HEK293 (cell line): ENCODE data around the gene LIMA1.
A peak's percentile ranks its signal among the peaks of the same experiment; 100 is the strongest.

Experiments
- GLIS2 ChIP-seq: fragments of 450-650 bp; formaldehyde crosslinking; IDR thresholded peaks from 2 replicates; pipeline ENCODE4 v1.5.1; 2016; ENCODE audit warnings: missing biosample characterization, missing genetic modification characterization
- OSR2 ChIP-seq: fragments of 450-650 bp; formaldehyde crosslinking; IDR thresholded peaks from 2 replicates; pipeline ENCODE4 v1.5.1; 2016; ENCODE audit warnings: missing biosample characterization, missing genetic modification characterization
- PRDM1 ChIP-seq: fragments of 450-650 bp; formaldehyde crosslinking; IDR thresholded peaks from 2 replicates; pipeline ENCODE4; 2016; ENCODE audit warnings: missing biosample characterization, missing genetic modification characterization
- REPIN1 ChIP-seq: fragments of 450-650 bp; formaldehyde crosslinking; IDR thresholded peaks from 2 replicates; pipeline ENCODE4 v1.5.1; 2017; ENCODE audit warnings: missing biosample characterization, missing genetic modification characterization, low read depth
- SCRT1 ChIP-seq: fragments of 450-650 bp; formaldehyde crosslinking; IDR thresholded peaks from 2 replicates; pipeline ENCODE4 v1.5.1; 2016; ENCODE audit warnings: missing biosample characterization, missing genetic modification characterization, borderline replicate concordance
- ZBTB11 ChIP-seq: fragments of 450-650 bp; formaldehyde crosslinking; conservative IDR thresholded peaks from 2 replicates; pipeline ENCODE4 v1.5.1; 2016; ENCODE audit warnings: low read depth, missing biosample characterization, missing genetic modification characterization
- ZFP41 ChIP-seq: fragments of 450-650 bp; formaldehyde crosslinking; IDR thresholded peaks from 2 replicates; pipeline ENCODE4 v1.5.1; 2016; ENCODE audit warnings: missing biosample characterization, missing genetic modification characterization, borderline replicate concordance
- ZNF114 ChIP-seq: fragments of 450-650 bp; formaldehyde crosslinking; IDR thresholded peaks from 2 replicates; pipeline ENCODE4 v1.5.0; 2017; ENCODE audit warnings: missing biosample characterization, missing genetic modification characterization
- ZNF16 ChIP-seq: fragments of 450-650 bp; formaldehyde crosslinking; IDR thresholded peaks from 2 replicates; pipeline ENCODE4 v1.5.1; 2016; ENCODE audit warnings: low read depth, missing biosample characterization, missing genetic modification characterization
- ZNF19 ChIP-seq: fragments of 450-650 bp; formaldehyde crosslinking; IDR thresholded peaks from 2 replicates; pipeline ENCODE4; 2016; ENCODE audit warnings: missing biosample characterization, missing genetic modification characterization, low read depth
- ZNF2 ChIP-seq: fragments of 450-650 bp; formaldehyde crosslinking; IDR thresholded peaks from 2 replicates; pipeline ENCODE4 v1.5.1; 2016; ENCODE audit warnings: missing biosample characterization, missing genetic modification characterization
- ZNF202 ChIP-seq: fragments of 450-650 bp; formaldehyde crosslinking; IDR thresholded peaks from 2 replicates; pipeline ENCODE4 v1.5.1; 2016; ENCODE audit warnings: missing biosample characterization, missing genetic modification characterization, borderline replicate concordance
- ZNF223 ChIP-seq: fragments of 450-650 bp; formaldehyde crosslinking; IDR thresholded peaks from 2 replicates; pipeline ENCODE4 v1.5.1; 2016; ENCODE audit warnings: missing biosample characterization, missing genetic modification characterization
- ZNF26 ChIP-seq: fragments of 450-650 bp; formaldehyde crosslinking; IDR thresholded peaks from 2 replicates; pipeline ENCODE4 v1.5.1; 2016; ENCODE audit warnings: missing biosample characterization, missing genetic modification characterization
- ZNF280C ChIP-seq: fragments of 450-650 bp; formaldehyde crosslinking; IDR thresholded peaks from 2 replicates; pipeline ENCODE4 v1.5.1; 2016; ENCODE audit warnings: missing biosample characterization, missing genetic modification characterization
- ZNF510 ChIP-seq: fragments of 450-650 bp; formaldehyde crosslinking; IDR thresholded peaks from 2 replicates; pipeline ENCODE4 v1.5.1; 2018; ENCODE audit warnings: mild to moderate bottlenecking, missing genetic modification characterization, missing biosample characterization; ENCODE audit not compliant: insufficient replicate concordance
- ZNF513 ChIP-seq: fragments of 450-650 bp; IDR thresholded peaks from 2 replicates; pipeline ENCODE4 v1.5.1; 2018; ENCODE audit warnings: missing biosample characterization, missing genetic modification characterization
- ZNF521 ChIP-seq: fragments of 450-650 bp; formaldehyde crosslinking; IDR thresholded peaks from 2 replicates; pipeline ENCODE4 v1.5.1; 2017; ENCODE audit warnings: missing biosample characterization, mild to moderate bottlenecking, missing genetic modification characterization
- ZNF529 ChIP-seq: fragments of 450-650 bp; formaldehyde crosslinking; IDR thresholded peaks from 2 replicates; pipeline ENCODE4 v1.5.1; 2017; ENCODE audit warnings: missing genetic modification characterization, missing biosample characterization; ENCODE audit not compliant: insufficient replicate concordance
- ZNF544 ChIP-seq: fragments of 450-650 bp; formaldehyde crosslinking; IDR thresholded peaks from 2 replicates; pipeline ENCODE4 v1.5.0; 2017; ENCODE audit warnings: missing biosample characterization, missing genetic modification characterization
- ZNF555 ChIP-seq: fragments of 450-650 bp; formaldehyde crosslinking; conservative IDR thresholded peaks from 2 replicates; pipeline ENCODE4 v1.5.1; 2017; ENCODE audit warnings: missing biosample characterization, mild to moderate bottlenecking, missing genetic modification characterization, inconsistent platforms
- ZNF561 ChIP-seq: fragments of 450-650 bp; IDR thresholded peaks from 2 replicates; pipeline ENCODE4 v1.5.1; 2018; ENCODE audit warnings: missing biosample characterization, missing genetic modification characterization, borderline replicate concordance
- ZNF571 ChIP-seq: fragments of 450-650 bp; formaldehyde crosslinking; IDR thresholded peaks from 2 replicates; pipeline ENCODE4 v1.5.0; 2017; ENCODE audit warnings: missing biosample characterization, missing genetic modification characterization
- ZNF658 ChIP-seq: fragments of 450-650 bp; formaldehyde crosslinking; IDR thresholded peaks from 2 replicates; pipeline ENCODE4; 2016; ENCODE audit warnings: missing biosample characterization, missing genetic modification characterization
- ZNF692 ChIP-seq: fragments of 450-650 bp; formaldehyde crosslinking; IDR thresholded peaks from 2 replicates; pipeline ENCODE4 v1.5.1; 2016; ENCODE audit warnings: missing biosample characterization, missing genetic modification characterization
- ZNF792 ChIP-seq: fragments of 450-650 bp; formaldehyde crosslinking; IDR thresholded peaks from 2 replicates; pipeline ENCODE4 v1.5.1; 2016; ENCODE audit warnings: missing biosample characterization, missing genetic modification characterization
- ZSCAN16 ChIP-seq: fragments of 450-650 bp; formaldehyde crosslinking; IDR thresholded peaks from 2 replicates; pipeline ENCODE4 v1.5.1; 2016; ENCODE audit warnings: missing biosample characterization, missing genetic modification characterization
- ZSCAN18 ChIP-seq: fragments of 450-650 bp; formaldehyde crosslinking; IDR thresholded peaks from 2 replicates; pipeline ENCODE4 v1.5.1; 2016; ENCODE audit warnings: missing biosample characterization, missing genetic modification characterization
- ZSCAN30 ChIP-seq: fragments of 450-650 bp; IDR thresholded peaks from 2 replicates; pipeline ENCODE4 v1.5.1; 2018; ENCODE audit warnings: missing biosample characterization, mild to moderate bottlenecking, missing genetic modification characterization, moderate library complexity

Gene LIMA1

GRCh38 chr12:50246873-50247612, 36.3 kb downstream of the LIMA1 start (continued):
- TF ChIP-seq ZBTB11 (tag by site-specific recombination), result no peak
- no peak for TF ChIP-seq ZNF202
- no peak for TF ChIP-seq ZNF571 (tag by site-specific recombination)
- TF ChIP-seq ZSCAN16 (tag by site-specific recombination), result no peak
- no peak for TF ChIP-seq ZSCAN18 (tag by site-specific recombination)
- no peak for TF ChIP-seq ZNF223 (tag by site-specific recombination)
- peak; percentile 86 for TF ChIP-seq PRDM1 (tag by site-specific recombination)
- peak; percentile 71; the same call in 1 of the 2 replicates for TF ChIP-seq ZNF2 (tag by site-specific recombination)
- TF ChIP-seq ZNF561 (tag by site-specific recombination), result no peak
- no peak for TF ChIP-seq ZNF544 (tag by site-specific recombination)
- no peak for TF ChIP-seq ZNF510 (tag by site-specific recombination)
- peak; percentile 88 for TF ChIP-seq OSR2 (tag by site-specific recombination)
- no peak for TF ChIP-seq ZNF513
- TF ChIP-seq ZNF280C (tag by site-specific recombination), result no peak
- TF ChIP-seq ZNF529 (tag by site-specific recombination), result no peak
- TF ChIP-seq ZSCAN30 (tag by site-specific recombination), result no peak
- no peak for TF ChIP-seq REPIN1 (tag by site-specific recombination)
- TF ChIP-seq SCRT1 (tag by site-specific recombination), result 0 out of 2 replicates have a peak, but pooled peaks have one; percentile 49
- TF ChIP-seq ZNF19 (tag by site-specific recombination), result no peak
- TF ChIP-seq ZFP41 (tag by site-specific recombination), result no peak
- TF ChIP-seq ZNF26 (tag by site-specific recombination), result no peak
- no peak for TF ChIP-seq ZNF555
- TF ChIP-seq ZNF16 (tag by site-specific recombination), result no peak
- no peak for TF ChIP-seq ZNF792 (tag by site-specific recombination)
- peak; percentile 55; the same call in 1 of the 2 replicates for TF ChIP-seq GLIS2 (tag by site-specific recombination)
- TF ChIP-seq ZNF658 (tag by site-specific recombination), result no peak
- TF ChIP-seq ZNF692 (tag by site-specific recombination), result peak; percentile 91
- no peak for TF ChIP-seq ZNF521
- no peak for TF ChIP-seq ZNF114
